Measurements from ENCODE around the gene MLLT3.
"Not testable (repeated sequence)": the region's sequence is repeated elsewhere in the genome, so short reads cannot be mapped to it uniquely, and the experiment has no call there.

The MLLT3 gene

GRCh38 chr9:20591223-20591622, 31.1 kb downstream of the MLLT3 start:
- H3K9ac ChIP-seq (ENCODE audit: low read depth, low read length): no peak overlapping the region
- H3K4me1 ChIP-seq (ENCODE audit: control insufficient read depth, insufficient read depth, low read length): no peaks in the 10 kb centered on the region
- H3K4me3 ChIP-seq (ENCODE audit: low read depth, low read length): no peak overlapping the region
- no peaks in the 10 kb centered on the region for H3K36me3 ChIP-seq (ENCODE audit: control insufficient read depth, insufficient read depth, low read length)
- no peaks in the 10 kb centered on the region for H3K9me3 ChIP-seq (ENCODE audit: control insufficient read depth, insufficient read depth, low read length)
- peaks cover 3% of the 10 kb centered on the region for H3K27me3 ChIP-seq (ENCODE audit: control insufficient read depth, insufficient read depth, low read length)

DNA sequence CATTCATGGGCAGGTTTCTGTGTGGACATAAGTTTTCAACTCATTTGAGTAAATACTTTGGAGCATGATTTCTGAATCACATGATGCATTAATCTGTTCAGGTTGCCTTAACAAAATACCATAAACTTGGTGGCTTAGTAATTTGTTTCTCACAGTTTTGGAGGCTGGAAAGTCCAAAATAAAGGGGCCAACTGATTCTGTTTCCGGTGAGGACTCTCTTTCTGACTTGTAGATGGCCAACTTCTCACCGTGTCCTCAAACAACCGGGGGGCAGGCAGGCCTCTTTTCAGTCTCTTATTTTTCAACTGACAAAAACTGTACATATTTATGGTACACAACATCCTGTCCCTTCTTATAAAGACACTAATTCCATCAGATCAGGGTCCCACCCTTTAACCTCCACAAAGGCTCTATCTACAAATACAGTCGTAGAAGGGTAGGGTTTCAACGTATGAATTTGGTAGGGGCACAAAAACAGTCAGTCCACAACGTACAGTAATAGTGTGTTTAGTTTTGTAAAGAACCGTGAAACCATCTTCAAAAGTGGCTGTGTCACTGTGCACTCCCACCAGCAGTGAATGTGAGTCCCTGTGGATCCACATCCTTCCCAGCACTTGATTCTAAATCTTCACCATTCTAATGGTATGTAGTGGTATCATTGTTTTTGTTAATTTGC, 37.2 kb downstream of the MLLT3 start:
- H3K9ac ChIP-seq (ENCODE audit: low read depth, low read length): no peak overlapping the region
- H3K4me3 ChIP-seq (ENCODE audit: low read depth, low read length): no peak overlapping the region
- no peaks in the 10 kb centered on the region for H3K36me3 ChIP-seq (ENCODE audit: control insufficient read depth, insufficient read depth, low read length)
- H3K4me1 ChIP-seq (ENCODE audit: control insufficient read depth, insufficient read depth, low read length): no peaks in the 10 kb centered on the region
- H3K9me3 ChIP-seq (ENCODE audit: control insufficient read depth, insufficient read depth, low read length): no peaks in the 10 kb centered on the region
- peaks cover 50% of the 10 kb centered on the region for H3K27me3 ChIP-seq (ENCODE audit: control insufficient read depth, insufficient read depth, low read length)

GRCh38 chr9:20583088-20583487, 39.2 kb downstream of the MLLT3 start:
- not testable (repeated sequence) for H3K9ac ChIP-seq (ENCODE audit: low read depth, low read length); H3K9me3 ChIP-seq (ENCODE audit: control insufficient read depth, insufficient read depth, low read length)

GRCh38 chr9:20582150-20582549, 40.1 kb downstream of the MLLT3 start:
- Histone ChIP-seq H3K9me3 (ENCODE audit: control insufficient read depth, insufficient read depth, low read length) (no peaks in the 10 kb centered on the region), H3K4me3 (ENCODE audit: low read depth, low read length) (no peak overlapping the region), H3K9ac (ENCODE audit: low read depth, low read length) (no peak overlapping the region), H3K27me3 (ENCODE audit: control insufficient read depth, insufficient read depth, low read length) (peaks cover 50% of the 10 kb centered on the region), H3K36me3 (ENCODE audit: control insufficient read depth, insufficient read depth, low read length) (no peaks in the 10 kb centered on the region), H3K4me1 (ENCODE audit: control insufficient read depth, insufficient read depth, low read length) (no peaks in the 10 kb centered on the region)

More at GRCh38 chr9:20583088-20583487, 39.2 kb downstream of the MLLT3 start:
- H3K4me1 ChIP-seq (ENCODE audit: control insufficient read depth, insufficient read depth, low read length); H3K4me3 ChIP-seq (ENCODE audit: low read depth, low read length); H3K36me3 ChIP-seq (ENCODE audit: control insufficient read depth, insufficient read depth, low read length): not testable (repeated sequence)
- peaks cover 50% of the 10 kb centered on the region for H3K27me3 ChIP-seq (ENCODE audit: control insufficient read depth, insufficient read depth, low read length)

DNA sequence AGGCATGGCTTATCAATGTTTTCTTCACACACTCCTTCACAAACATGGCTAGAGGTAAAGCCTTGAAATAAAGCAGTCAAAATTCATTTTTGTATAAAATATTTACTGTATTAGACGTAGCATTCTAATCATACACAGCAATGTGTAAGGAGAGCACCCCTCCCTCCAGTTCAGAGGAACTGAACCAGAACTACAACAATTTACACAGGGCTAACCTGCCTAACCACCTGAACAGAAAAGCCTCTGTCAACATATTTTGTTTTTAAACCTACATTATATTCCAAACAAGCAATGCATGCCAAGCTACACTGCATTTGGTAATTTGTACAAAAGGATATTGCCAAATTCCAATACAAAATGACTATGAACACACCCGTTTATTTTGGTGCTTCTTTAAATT, 41.6 kb downstream of the MLLT3 start:
- H3K9ac ChIP-seq (ENCODE audit: low read depth, low read length): no peak overlapping the region
- H3K27me3 ChIP-seq (ENCODE audit: control insufficient read depth, insufficient read depth, low read length): peaks cover 41% of the 10 kb centered on the region
- H3K4me1 ChIP-seq (ENCODE audit: control insufficient read depth, insufficient read depth, low read length): no peaks in the 10 kb centered on the region
- H3K4me3 ChIP-seq (ENCODE audit: low read depth, low read length): no peak overlapping the region
- no peaks in the 10 kb centered on the region for H3K9me3 ChIP-seq (ENCODE audit: control insufficient read depth, insufficient read depth, low read length)
- no peaks in the 10 kb centered on the region for H3K36me3 ChIP-seq (ENCODE audit: control insufficient read depth, insufficient read depth, low read length)

- Histone ChIP-seq H3K27me3 (ENCODE audit: control insufficient read depth, insufficient read depth, low read length) (peaks cover 32% of the 10 kb centered on the region), H3K9ac (ENCODE audit: low read depth, low read length) (no peak overlapping the region), H3K4me3 (ENCODE audit: low read depth, low read length) (no peak overlapping the region), H3K9me3 (ENCODE audit: control insufficient read depth, insufficient read depth, low read length) (no peaks in the 10 kb centered on the region), H3K4me1 (ENCODE audit: control insufficient read depth, insufficient read depth, low read length) (no peaks in the 10 kb centered on the region), H3K36me3 (ENCODE audit: control insufficient read depth, insufficient read depth, low read length) (no peaks in the 10 kb centered on the region)
Observed at GRCh38 chr9:20579524-20580314, 42.6 kb downstream of the MLLT3 start.

GRCh38 chr9:20573023-20573422, 49.3 kb downstream of the MLLT3 start:
- Histone ChIP-seq H3K9me3 (ENCODE audit: control insufficient read depth, insufficient read depth, low read length) (no peaks in the 10 kb centered on the region), H3K9ac (ENCODE audit: low read depth, low read length) (no peak overlapping the region), H3K36me3 (ENCODE audit: control insufficient read depth, insufficient read depth, low read length) (no peaks in the 10 kb centered on the region), H3K27me3 (ENCODE audit: control insufficient read depth, insufficient read depth, low read length) (no peaks in the 10 kb centered on the region), H3K4me3 (ENCODE audit: low read depth, low read length) (no peak overlapping the region), H3K4me1 (ENCODE audit: control insufficient read depth, insufficient read depth, low read length) (no peaks in the 10 kb centered on the region)

GRCh38 chr9:20570756-20571155, 51.5 kb downstream of the MLLT3 start:
- no peak overlapping the region for H3K4me3 ChIP-seq (ENCODE audit: low read depth, low read length)
- no peaks in the 10 kb centered on the region for H3K36me3 ChIP-seq (ENCODE audit: control insufficient read depth, insufficient read depth, low read length)
- H3K9me3 ChIP-seq (ENCODE audit: control insufficient read depth, insufficient read depth, low read length): no peaks in the 10 kb centered on the region
- H3K9ac ChIP-seq (ENCODE audit: low read depth, low read length): no peak overlapping the region
- H3K27me3 ChIP-seq (ENCODE audit: control insufficient read depth, insufficient read depth, low read length): no peaks in the 10 kb centered on the region
- H3K4me1 ChIP-seq (ENCODE audit: control insufficient read depth, insufficient read depth, low read length): no peaks in the 10 kb centered on the region

GRCh38 chr9:20570087-20570486, 52.2 kb downstream of the MLLT3 start:
- no peak overlapping the region for H3K9ac ChIP-seq (ENCODE audit: low read depth, low read length)
- H3K36me3 ChIP-seq (ENCODE audit: control insufficient read depth, insufficient read depth, low read length): no peaks in the 10 kb centered on the region
- H3K4me1 ChIP-seq (ENCODE audit: control insufficient read depth, insufficient read depth, low read length): no peaks in the 10 kb centered on the region
- no peaks in the 10 kb centered on the region for H3K27me3 ChIP-seq (ENCODE audit: control insufficient read depth, insufficient read depth, low read length)
- no peaks in the 10 kb centered on the region for H3K9me3 ChIP-seq (ENCODE audit: control insufficient read depth, insufficient read depth, low read length)
- H3K4me3 ChIP-seq (ENCODE audit: low read depth, low read length): no peak overlapping the region

GRCh38 chr9:20569525-20569924, 52.8 kb downstream of the MLLT3 start:
- Histone ChIP-seq H3K9me3 (ENCODE audit: control insufficient read depth, insufficient read depth, low read length) (no peaks in the 10 kb centered on the region), H3K4me1 (ENCODE audit: control insufficient read depth, insufficient read depth, low read length) (no peaks in the 10 kb centered on the region), H3K4me3 (ENCODE audit: low read depth, low read length) (no peak overlapping the region), H3K36me3 (ENCODE audit: control insufficient read depth, insufficient read depth, low read length) (no peaks in the 10 kb centered on the region), H3K27me3 (ENCODE audit: control insufficient read depth, insufficient read depth, low read length) (no peaks in the 10 kb centered on the region), H3K9ac (ENCODE audit: low read depth, low read length) (no peak overlapping the region)

- no peak overlapping the region for H3K4me3 ChIP-seq (ENCODE audit: low read depth, low read length)
- no peaks in the 10 kb centered on the region for H3K4me1 ChIP-seq (ENCODE audit: control insufficient read depth, insufficient read depth, low read length)
- H3K27me3 ChIP-seq (ENCODE audit: control insufficient read depth, insufficient read depth, low read length): no peaks in the 10 kb centered on the region
- H3K36me3 ChIP-seq (ENCODE audit: control insufficient read depth, insufficient read depth, low read length): no peaks in the 10 kb centered on the region
- no peaks in the 10 kb centered on the region for H3K9me3 ChIP-seq (ENCODE audit: control insufficient read depth, insufficient read depth, low read length)
- no peak overlapping the region for H3K9ac ChIP-seq (ENCODE audit: low read depth, low read length)
Observed at GRCh38 chr9:20568400-20568799, 53.9 kb downstream of the MLLT3 start.

DNA sequence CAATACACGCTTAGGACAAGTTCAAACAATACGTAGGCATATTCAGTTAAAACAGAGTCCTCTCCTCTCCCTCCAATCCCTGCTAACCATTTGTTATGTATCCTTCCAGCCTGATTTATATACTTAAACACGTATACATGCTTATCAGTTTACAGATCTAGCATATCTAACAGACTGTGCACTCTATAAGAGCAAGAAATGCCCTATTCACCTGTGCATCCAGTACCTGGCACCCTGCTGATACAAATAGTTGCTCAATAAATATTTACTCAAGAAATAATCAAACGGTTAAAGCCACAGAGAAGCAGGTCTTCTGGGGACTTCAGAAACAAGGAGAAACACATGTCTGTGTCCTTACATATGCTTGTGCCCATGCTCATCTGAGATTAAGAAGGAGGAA, 55.9 kb downstream of the MLLT3 start:
- no peaks in the 10 kb centered on the region for H3K27me3 ChIP-seq (ENCODE audit: control insufficient read depth, insufficient read depth, low read length)
- H3K9ac ChIP-seq (ENCODE audit: low read depth, low read length): no peak overlapping the region
- no peak overlapping the region for H3K4me3 ChIP-seq (ENCODE audit: low read depth, low read length)
- H3K36me3 ChIP-seq (ENCODE audit: control insufficient read depth, insufficient read depth, low read length): no peaks in the 10 kb centered on the region
- no peaks in the 10 kb centered on the region for H3K4me1 ChIP-seq (ENCODE audit: control insufficient read depth, insufficient read depth, low read length)
- no peaks in the 10 kb centered on the region for H3K9me3 ChIP-seq (ENCODE audit: control insufficient read depth, insufficient read depth, low read length)
